AG04450 (cell line): Measurements from ENCODE around the gene SATB2. TPM values are rescaled to one million over a fixed set of nuclear protein-coding genes. Genes with fewer than 3 reads are reported as not detected.

Experiments
- CTCF ChIA-PET: fragments of 300-600, 350-600 bp; formaldehyde crosslinking; extraction: SDS; loops from one replicate; lab custom pipeline; 2022; ENCODE audit warnings: antibody characterized with exemption, inconsistent platforms; lab: Charles Lee
- POLR2A ChIA-PET: fragments of 350-600 bp; formaldehyde crosslinking; extraction: SDS; loops from one replicate; lab custom pipeline; 2021; ENCODE audit warnings: antibody characterized with exemption, inconsistent platforms; lab: Yijun Ruan, JAX
- DNase-seq: peaks from one replicate; pipeline ENCODE4 v3.0.0-alpha.2; 2011; ENCODE audit warnings: low read depth, low spot score
- H3K27ac ChIP-seq: one replicate; pipeline ENCODE4 v1.5.1; 2012; ENCODE audit warnings: low read depth, low read length, control low read depth
- H3K27me3 ChIP-seq: one replicate; pipeline ENCODE4 v1.6.0; 2012; ENCODE audit warnings: low read length; ENCODE audit not compliant: control insufficient read depth, insufficient read depth
- H3K4me3 ChIP-seq: 2 replicates; pipeline ENCODE4 v1.5.1; 2011; ENCODE audit warnings: mild to moderate bottlenecking, low read depth, low read length, control low read depth
- H3K9me3 ChIP-seq: 2 replicates; pipeline ENCODE4 v1.5.1; 2012; ENCODE audit warnings: low read length; ENCODE audit not compliant: control insufficient read depth, insufficient read depth
- polyA plus RNA-seq: library from polyadenylated mRNA; depleted of rRNA; stranded (reverse); fragments of >200 nt; gene quantifications from 2 replicates; pipeline ENCODE4 v1.2.3, GENCODE V29; 2011
- TF ChIP-seq, protein P1 (sequence below): IDR thresholded peaks from 2 replicates; pipeline ENCODE4 v1.5.1; 2011; ENCODE audit warnings: low read depth, low read length, control low read depth, inconsistent platforms

The SATB2 gene
- polyA plus RNA-seq, 1 experiment, result 5.0 TPM

DNA sequence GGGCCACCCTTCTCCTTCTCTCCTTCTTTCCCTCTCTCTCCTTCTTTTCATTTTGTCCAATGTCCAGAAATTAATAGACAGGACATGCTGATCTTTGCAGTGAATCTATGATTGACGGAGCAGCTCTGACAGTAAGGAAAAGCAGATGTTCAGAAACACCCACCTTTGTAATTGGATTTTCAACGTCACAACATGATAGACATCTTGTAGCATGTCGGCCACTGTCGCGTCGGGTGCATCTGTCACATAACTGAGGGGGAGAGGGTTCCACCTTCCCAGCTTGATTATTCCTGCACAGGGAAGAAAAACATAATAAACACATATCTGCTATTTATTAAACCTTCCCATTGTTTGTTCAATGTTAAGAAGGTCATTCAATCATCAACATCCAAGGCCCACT, 76.2 kb downstream of the SATB2 start:
- TF ChIP-seq, protein P1, sequence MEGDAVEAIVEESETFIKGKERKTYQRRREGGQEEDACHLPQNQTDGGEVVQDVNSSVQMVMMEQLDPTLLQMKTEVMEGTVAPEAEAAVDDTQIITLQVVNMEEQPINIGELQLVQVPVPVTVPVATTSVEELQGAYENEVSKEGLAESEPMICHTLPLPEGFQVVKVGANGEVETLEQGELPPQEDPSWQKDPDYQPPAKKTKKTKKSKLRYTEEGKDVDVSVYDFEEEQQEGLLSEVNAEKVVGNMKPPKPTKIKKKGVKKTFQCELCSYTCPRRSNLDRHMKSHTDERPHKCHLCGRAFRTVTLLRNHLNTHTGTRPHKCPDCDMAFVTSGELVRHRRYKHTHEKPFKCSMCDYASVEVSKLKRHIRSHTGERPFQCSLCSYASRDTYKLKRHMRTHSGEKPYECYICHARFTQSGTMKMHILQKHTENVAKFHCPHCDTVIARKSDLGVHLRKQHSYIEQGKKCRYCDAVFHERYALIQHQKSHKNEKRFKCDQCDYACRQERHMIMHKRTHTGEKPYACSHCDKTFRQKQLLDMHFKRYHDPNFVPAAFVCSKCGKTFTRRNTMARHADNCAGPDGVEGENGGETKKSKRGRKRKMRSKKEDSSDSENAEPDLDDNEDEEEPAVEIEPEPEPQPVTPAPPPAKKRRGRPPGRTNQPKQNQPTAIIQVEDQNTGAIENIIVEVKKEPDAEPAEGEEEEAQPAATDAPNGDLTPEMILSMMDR, result no peak
- Histone ChIP-seq H3K27ac (no peak overlapping the region), H3K4me3 (no peak overlapping the region), H3K27me3 (no peaks in the 10 kb centered on the region), H3K9me3 (no peaks in the 10 kb centered on the region)
- ChIA-PET CTCF (no interaction called here), POLR2A (interaction anchor here (0.7 kb wide), 1 partner anchor 73 kb away, joined by 3 read pairs; no protein-coding TSS in a partner anchor)
- DNase-seq, result no peak

DNA sequence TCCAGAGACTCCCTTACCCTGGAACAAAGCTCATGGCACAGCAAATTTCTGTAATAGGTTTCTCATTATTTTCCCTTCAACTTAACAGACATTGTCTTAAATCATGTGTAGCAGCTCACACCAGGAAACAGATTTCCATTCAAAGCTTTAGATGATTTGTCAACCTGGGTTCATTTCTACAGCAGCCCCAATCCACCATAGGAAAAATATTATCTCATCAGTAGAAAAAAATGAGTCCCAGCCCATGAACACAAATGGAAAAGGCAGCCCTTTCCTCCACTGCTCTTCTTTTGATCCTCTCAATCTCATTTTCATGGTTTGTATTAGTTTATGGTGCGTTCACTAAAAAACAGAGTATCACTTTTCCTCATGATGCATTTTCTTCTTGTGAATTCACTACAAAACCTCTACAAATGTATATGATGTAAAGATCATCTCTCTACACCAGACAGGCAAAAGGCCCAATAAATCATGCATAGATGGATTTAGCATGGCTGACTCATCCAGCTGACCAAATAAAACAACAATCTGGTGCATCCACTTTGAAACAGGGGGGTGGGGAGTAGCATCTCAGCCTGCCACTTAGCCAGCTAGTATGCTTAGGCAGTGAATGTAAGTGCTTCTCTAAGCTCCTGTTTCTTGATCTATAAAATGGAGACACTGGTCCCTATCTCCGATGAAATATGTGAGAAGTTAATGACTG, 78.6 kb downstream of the SATB2 start:
- ChIA-PET POLR2A (no interaction called here), CTCF (interaction anchor here (0.7 kb wide), 1 partner anchor 1140 kb away, joined by 4 read pairs; no protein-coding TSS in a partner anchor)
- TF ChIP-seq, protein P1, result no peak
- DNase-seq, result no peak
- Histone ChIP-seq H3K27ac (no peak overlapping the region), H3K9me3 (no peaks in the 10 kb centered on the region), H3K27me3 (no peaks in the 10 kb centered on the region), H3K4me3 (no peak overlapping the region)

DNA sequence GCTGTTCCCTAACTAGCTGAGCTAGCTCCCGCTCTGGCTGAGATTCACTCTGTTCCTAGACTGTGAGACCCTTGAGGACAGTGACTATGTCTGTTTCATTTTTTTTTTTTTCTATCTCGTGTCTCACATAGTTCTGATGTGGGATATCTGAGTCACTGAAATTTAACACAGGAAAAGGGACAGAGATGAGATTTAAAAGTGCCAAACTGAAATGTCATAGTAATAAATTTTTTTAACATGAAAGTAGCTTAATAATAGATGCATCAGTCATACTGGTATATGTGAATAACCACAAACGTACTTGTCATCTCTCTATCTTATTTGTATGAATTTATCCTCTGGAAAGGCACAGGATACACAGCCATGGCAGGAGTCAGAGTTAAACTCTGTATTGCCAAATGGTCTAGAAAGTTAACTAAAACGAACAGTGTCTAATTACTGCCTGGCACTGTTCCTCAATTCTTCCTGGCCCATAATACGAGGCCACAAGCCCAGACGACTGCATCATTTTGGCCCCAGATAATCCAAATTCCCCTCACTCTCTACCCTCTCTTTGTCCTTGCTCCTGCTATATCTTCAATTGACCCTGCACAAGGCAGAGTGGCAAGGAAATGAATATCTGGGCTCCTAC, 87.5 kb downstream of the SATB2 start:
- CTCF ChIA-PET, result interaction anchor here (0.6 kb wide), 1 partner anchor 34 kb away, joined by 3 read pairs; no protein-coding TSS in a partner anchor

DNA sequence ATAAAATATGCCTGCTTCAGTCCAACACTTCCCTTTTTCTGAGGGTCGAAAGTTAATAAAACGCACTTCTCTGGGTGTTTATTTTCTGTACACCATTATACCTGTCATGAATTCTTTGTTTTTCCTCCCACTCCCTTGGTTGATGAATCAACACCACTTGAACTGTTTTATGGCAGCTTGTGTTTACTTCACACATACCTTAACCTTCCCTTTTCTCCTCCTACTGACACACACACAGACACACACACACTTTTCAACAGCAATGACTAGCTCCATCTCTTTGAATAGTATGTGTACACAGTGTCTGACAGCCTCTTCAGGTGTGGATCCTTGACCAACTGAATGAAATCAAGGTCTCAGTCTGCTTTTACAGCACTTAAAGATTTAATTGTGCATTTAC, 91.3 kb downstream of the SATB2 start:
- TF ChIP-seq, protein P1, result no peak
- POLR2A ChIA-PET, result no interaction called here
- Histone ChIP-seq H3K4me3 (no peak overlapping the region), H3K9me3 (no peaks in the 10 kb centered on the region), H3K27me3 (no peaks in the 10 kb centered on the region), H3K27ac (no peak overlapping the region)
- CTCF ChIA-PET, result no interaction called here
- no peak for DNase-seq

More for the DNA sequence above, 87.5 kb downstream of the SATB2 start:
- no peak overlapping the region for H3K4me3 ChIP-seq
- H3K27me3 ChIP-seq, result no peaks in the 10 kb centered on the region
- TF ChIP-seq, protein P1, result no peak
- no peak overlapping the region for H3K27ac ChIP-seq
- POLR2A ChIA-PET, result interaction anchor here (0.5 kb wide), 1 partner anchor 448 kb away, joined by 3 read pairs; no protein-coding TSS in a partner anchor
- no peak for DNase-seq
- H3K9me3 ChIP-seq, result no peaks in the 10 kb centered on the region

DNA sequence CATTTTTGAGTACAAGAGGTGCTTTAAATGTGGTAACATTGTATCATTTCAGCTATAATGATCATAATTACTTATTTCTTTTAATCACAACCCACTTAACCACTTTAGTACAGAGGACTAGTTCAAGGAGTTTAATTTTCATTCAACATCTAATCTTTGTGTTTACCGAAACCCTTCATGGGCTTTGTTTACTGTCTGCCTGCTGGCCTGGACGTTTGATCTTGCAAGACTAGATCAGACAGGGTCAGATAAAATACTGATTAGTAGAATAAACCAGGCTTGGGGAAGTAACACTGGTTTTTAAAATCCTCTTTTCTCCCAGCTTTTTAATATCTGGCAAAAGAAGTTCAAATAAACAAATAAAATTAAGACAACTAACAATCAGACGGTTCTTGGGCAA, 93.6 kb downstream of the SATB2 start:
- Histone ChIP-seq H3K4me3 (no peak overlapping the region), H3K27ac (no peak overlapping the region), H3K9me3 (no peaks in the 10 kb centered on the region), H3K27me3 (no peaks in the 10 kb centered on the region)
- CTCF ChIA-PET, result no interaction called here
- TF ChIP-seq, protein P1, result no peak
- POLR2A ChIA-PET, result no interaction called here
- DNase-seq, result no peak
